GM21723 (cell line): Measurements from ENCODE around the gene RPL7A.
"Not testable (repeated sequence)": the region's sequence is repeated elsewhere in the genome, so short reads cannot be mapped to it uniquely, and the experiment has no call there.

ENCODE experiments used
- ATAC-seq: cut with Tn5 transposase; IDR thresholded peaks from one replicate; pipeline ENCODE4 v1.9.1; 2021; ENCODE audit warnings: mild to moderate bottlenecking, moderate library complexity; ENCODE audit not compliant: unreplicated experiment

The RPL7A gene

DNA sequence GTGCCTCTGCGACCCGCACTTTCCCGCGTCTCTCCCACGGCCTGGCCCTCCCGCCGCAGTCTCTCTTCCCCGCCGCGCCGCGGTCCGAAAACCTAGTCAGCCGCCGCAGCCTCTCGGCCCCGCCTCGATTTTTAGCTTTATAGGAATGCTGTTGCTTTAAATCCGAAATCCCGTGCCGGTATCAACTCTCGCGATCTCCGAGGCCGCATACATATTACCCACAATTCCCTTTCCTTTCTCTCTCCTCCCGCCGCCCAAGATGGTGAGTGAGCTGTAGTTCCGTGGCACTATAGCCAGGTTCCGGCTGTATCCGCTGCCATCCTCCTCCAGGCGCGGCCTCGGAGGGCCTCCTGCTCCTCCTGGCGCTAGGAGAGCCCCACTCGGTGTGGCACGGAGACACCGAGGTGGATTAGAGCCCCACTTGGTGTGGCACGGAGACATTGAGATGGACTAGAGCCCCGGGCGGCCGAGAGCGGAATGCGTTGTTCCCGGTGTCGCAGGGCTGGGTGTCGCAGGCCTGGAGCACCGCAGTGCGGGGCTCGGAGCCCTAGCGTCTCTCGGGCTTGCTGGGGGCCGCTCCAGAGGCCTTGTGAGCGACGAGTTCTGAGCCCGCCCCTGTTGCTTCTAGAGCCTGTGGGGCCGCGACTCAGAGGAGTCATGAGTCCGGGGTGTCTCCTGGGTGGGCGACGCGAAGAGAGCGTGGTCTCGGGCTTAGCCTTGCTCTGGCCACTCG, at the start of gene RPL7A, which contains the start of gene MED22:
Gene RPL7A, plus strand, starts transcription at position 234 of the 733 bp plus-strand sequence. Its CDS starts 26 bp downstream, at position 260.
Gene MED22, minus strand, starts transcription at position 147 of the 733 bp plus-strand sequence. CDS start 1,469 bp downstream, outside the sequence.
- peak; percentile 68 for ATAC-seq

- ATAC-seq, result not testable (repeated sequence)
These were observed 48.0 kb upstream of the RPL7A start for GRCh38 chr9:133299996-133300395.

DNA sequence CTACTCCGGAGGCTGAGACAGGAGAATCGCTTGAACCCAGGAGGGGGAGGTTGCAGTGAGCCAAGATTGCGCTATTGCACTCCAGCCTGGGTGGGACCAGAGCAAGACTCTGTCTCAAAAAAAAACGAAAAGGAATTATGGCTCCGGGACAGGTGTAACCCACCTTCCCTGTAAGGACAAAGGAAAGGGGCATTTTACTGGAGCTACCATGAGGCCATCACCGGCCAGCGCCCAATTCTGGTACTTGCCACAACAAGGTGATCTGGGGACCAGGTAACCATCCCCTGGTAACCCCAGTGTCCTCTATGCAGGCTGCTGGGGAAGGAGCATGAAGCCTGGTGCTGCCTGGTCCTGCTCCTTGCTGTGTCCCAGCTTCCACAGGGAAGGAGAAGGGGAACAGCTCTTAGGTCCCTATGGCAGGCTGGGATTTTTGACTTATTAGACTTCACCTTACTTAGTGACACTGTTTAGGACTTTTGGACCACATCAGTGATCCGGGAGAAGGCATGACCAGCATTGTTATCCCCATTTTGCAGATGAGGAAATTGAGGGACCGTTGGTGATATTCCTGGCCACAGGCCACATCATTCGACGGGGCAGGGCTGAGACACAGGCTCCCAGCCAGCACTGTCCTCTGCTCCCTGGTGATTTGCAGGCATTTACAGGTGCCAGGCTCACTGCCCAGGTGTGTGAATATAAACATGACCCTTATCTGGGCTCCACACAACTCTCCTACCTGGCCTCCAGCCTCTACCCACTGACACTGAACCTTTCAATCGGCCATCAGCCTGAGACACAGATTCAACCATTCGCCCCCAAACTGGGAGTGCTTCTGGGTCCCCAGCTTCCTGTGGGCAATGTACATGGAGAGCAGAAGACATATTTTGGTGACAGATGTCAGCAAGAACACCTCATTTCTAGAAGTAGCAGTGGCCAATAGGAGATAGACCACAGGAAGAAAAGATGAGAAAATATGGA, 46.5 kb upstream of the RPL7A start:
- ATAC-seq, result no peak

- ATAC-seq, result no peak
These were observed 44.5 kb upstream of the RPL7A start for GRCh38 chr9:133303266-133304157.

DNA sequence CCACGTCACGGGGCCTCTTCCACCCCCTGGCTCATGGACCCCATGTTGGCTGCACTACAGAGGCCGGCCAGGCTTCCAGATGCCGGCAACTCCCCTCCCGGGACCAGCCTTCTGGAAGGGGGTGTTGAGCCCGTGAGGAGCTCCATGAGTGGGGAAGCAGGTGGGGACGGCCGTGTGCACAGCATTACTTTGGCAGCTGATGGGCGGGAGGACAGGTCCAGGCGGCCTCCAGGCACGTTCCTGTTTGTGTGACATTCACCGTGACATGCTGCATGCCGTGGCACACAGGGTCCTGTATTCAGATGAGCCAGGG, 43.9 kb upstream of the RPL7A start:
- no peak for ATAC-seq

- ATAC-seq, result no peak
These were observed 43.3 kb upstream of the RPL7A start for GRCh38 chr9:133304477-133305377.

DNA sequence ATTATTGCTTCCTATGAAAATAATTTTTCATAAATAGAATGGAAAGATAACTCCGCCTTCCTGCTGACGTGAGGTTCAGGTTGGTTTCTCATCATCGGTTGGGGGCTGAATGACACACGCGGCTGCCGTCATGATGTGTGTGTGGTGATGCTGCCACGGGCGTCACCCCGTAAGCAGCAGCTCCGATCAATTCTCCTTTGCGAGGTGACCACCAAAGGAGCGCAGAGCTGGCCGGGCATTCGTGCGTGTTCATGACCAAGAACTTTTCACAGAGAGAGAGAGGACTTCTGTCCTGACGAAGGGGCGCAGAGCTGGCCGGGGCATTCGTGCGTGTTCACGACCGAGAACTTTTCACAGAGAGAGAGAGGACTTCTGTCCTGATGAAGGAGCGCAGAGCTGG, 42.3 kb upstream of the RPL7A start:
- no peak for ATAC-seq

GRCh38 chr9:133306242-133307204, 41.5 kb upstream of the RPL7A start:
- ATAC-seq, result no peak

DNA sequence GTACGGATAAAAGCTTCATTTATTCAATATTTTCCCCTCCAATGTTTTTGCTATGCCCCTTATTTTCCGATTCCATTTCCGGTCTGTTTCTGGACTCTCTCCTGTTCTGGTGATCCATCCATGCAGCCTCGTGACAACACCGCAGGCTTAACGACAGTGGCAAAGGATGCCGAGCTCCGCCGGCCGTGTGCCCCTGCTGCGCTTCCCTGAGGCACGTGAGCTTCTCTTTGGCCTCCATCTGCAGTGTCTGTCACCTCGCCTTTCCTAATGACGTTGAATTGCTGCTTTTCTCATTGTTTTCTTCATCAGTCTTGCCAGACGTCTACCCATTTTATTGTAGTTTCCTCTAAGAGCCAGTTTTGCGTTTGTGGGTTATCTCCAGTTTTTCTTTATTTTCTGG, 40.7 kb upstream of the RPL7A start:
- ATAC-seq, result no peak

GRCh38 chr9:133309608-133310007, 38.4 kb upstream of the RPL7A start:
- ATAC-seq, result no peak

GRCh38 chr9:133315997-133316396, 32.0 kb upstream of the RPL7A start:
- ATAC-seq, result no peak

- ATAC-seq, result not testable (repeated sequence)
These were observed 30.5 kb upstream of the RPL7A start for GRCh38 chr9:133317551-133317950.

GRCh38 chr9:133320421-133320881, 27.6 kb upstream of the RPL7A start:
- ATAC-seq, result no peak

- ATAC-seq, result no peak
These were observed 26.5 kb upstream of the RPL7A start for GRCh38 chr9:133321411-133321935.

- ATAC-seq, result no peak
These were observed 25.3 kb upstream of the RPL7A start for GRCh38 chr9:133322701-133323100.

GRCh38 chr9:133323211-133323610, 24.8 kb upstream of the RPL7A start:
- ATAC-seq, result no peak

- ATAC-seq, result no peak
These were observed 23.9 kb upstream of the RPL7A start for GRCh38 chr9:133323991-133324703.

- not testable (repeated sequence) for ATAC-seq
These were observed 21.0 kb upstream of the RPL7A start for GRCh38 chr9:133327021-133327420.
